Lower lobe of right lung (tissue), 2 donors: ENCODE results near the gene KRT1. TPM values are rescaled to one million over a fixed set of nuclear protein-coding genes. Genes with fewer than 3 reads are reported as not detected.

ENCODE experiments used
- ATAC-seq, 2 donors: fragments of 200-7000 bp; cut with Tn5 transposase; one replicate each; pipeline ENCODE4 v1.9.1; 2020 to 2022; ENCODE audit warnings: mild to moderate bottlenecking in 2 of 2, moderate library complexity in 2 of 2
- DNase-seq: peaks from one replicate; pipeline ENCODE4 v3.0.0-alpha.2; 2020
- H3K27ac ChIP-seq: fragments of 200-600 bp; one replicate; pipeline ENCODE4 v1.8.0; 2022
- H3K27me3 ChIP-seq: fragments of 200-600 bp; one replicate; pipeline ENCODE4 v1.8.0; 2022; ENCODE audit warnings: low read depth
- H3K36me3 ChIP-seq: fragments of 200-600 bp; one replicate; pipeline ENCODE4 v1.8.0; 2022; ENCODE audit warnings: mild to moderate bottlenecking
- H3K4me1 ChIP-seq: fragments of 200-600 bp; one replicate; pipeline ENCODE4 v1.8.0; 2022
- H3K4me3 ChIP-seq: fragments of 200-600 bp; one replicate; pipeline ENCODE4 v1.8.0; 2022; ENCODE audit warnings: mild to moderate bottlenecking
- H3K9me3 ChIP-seq: fragments of 200-600 bp; one replicate; pipeline ENCODE4 v1.8.0; 2022
- intact Hi-C: fragments of 100-400 bp; cut with DNase I; formaldehyde crosslinking; loops from one replicate; pipeline ENCODE4 v1.11.0; 2022
- total RNA-seq: library from RNA; stranded (reverse); fragmentation: NEBNext Ultra II Directional; extraction: Animal tissue kit (Norgen Biotek cat#: 25700); gene quantifications from one replicate; pipeline ENCODE4 v1.2.1, GENCODE V29; 2021
- TF ChIP-seq, protein P1 (sequence below): fragments of 200-600 bp; IDR thresholded peaks from one replicate; pipeline ENCODE4 v1.8.0; 2022; ENCODE audit warnings: antibody characterized with exemption, mild to moderate bottlenecking
- donor health status: DM: no; HTN: yes; CAD: no; lungs with severe emphysema.

KRT1 gene
- total RNA-seq, 1 donor from 2014 or later: 1.3 TPM

GRCh38 chr12:52667931-52668330 is 12.3 kb downstream of the KRT1 start:
- Histone ChIP-seq H3K9me3 (no peaks in the 10 kb centered on the region), H3K4me1 (no peaks in the 10 kb centered on the region), H3K4me3 (no peak overlapping the region), H3K36me3 (no peaks in the 10 kb centered on the region), H3K27me3 (peaks cover 7% of the 10 kb centered on the region), H3K27ac (no peak overlapping the region)
- ATAC-seq (no peak), DNase-seq (no peak)
- intact Hi-C loops: no loop called here
- TF ChIP-seq, protein P1, sequence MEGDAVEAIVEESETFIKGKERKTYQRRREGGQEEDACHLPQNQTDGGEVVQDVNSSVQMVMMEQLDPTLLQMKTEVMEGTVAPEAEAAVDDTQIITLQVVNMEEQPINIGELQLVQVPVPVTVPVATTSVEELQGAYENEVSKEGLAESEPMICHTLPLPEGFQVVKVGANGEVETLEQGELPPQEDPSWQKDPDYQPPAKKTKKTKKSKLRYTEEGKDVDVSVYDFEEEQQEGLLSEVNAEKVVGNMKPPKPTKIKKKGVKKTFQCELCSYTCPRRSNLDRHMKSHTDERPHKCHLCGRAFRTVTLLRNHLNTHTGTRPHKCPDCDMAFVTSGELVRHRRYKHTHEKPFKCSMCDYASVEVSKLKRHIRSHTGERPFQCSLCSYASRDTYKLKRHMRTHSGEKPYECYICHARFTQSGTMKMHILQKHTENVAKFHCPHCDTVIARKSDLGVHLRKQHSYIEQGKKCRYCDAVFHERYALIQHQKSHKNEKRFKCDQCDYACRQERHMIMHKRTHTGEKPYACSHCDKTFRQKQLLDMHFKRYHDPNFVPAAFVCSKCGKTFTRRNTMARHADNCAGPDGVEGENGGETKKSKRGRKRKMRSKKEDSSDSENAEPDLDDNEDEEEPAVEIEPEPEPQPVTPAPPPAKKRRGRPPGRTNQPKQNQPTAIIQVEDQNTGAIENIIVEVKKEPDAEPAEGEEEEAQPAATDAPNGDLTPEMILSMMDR: no peak

DNA sequence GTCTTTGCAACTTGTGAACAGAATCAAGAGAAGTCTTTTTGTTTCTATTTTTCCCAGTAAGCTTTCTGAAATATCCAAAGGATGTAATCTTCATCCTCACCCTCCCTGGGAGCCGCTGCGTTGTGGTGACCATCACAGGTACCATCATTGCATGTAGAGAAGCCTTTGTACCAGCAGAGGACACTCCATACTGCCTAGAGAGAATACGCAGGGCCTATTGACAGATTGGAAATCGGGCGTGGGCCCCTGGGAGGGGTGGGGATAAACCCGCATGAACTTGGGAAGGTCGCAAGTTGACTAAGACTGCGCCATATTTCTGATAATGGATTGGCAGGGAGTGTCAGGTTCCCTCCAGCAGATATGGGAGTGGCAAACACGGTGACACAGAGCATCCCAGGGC is 12.7 kb downstream of the KRT1 start:
- no peaks in the 10 kb centered on the region for H3K9me3 ChIP-seq
- H3K4me1 ChIP-seq: no peaks in the 10 kb centered on the region
- H3K27me3 ChIP-seq: peaks cover 7% of the 10 kb centered on the region
- no peak for DNase-seq
- no peak for ATAC-seq
- H3K36me3 ChIP-seq: no peaks in the 10 kb centered on the region
- no peak overlapping the region for H3K4me3 ChIP-seq
- intact Hi-C loops: no loop called here
- TF ChIP-seq, protein P1: no peak
- H3K27ac ChIP-seq: no peak overlapping the region

- TF ChIP-seq, protein P1: no peak
- ATAC-seq (no peak), DNase-seq (no peak)
- H3K4me3 ChIP-seq: no peak overlapping the region
- no peak overlapping the region for H3K27ac ChIP-seq
- H3K36me3 ChIP-seq: no peaks in the 10 kb centered on the region
- H3K4me1 ChIP-seq: no peaks in the 10 kb centered on the region
- H3K27me3 ChIP-seq: peaks cover 7% of the 10 kb centered on the region
- intact Hi-C loops: no loop called here
- H3K9me3 ChIP-seq: no peaks in the 10 kb centered on the region
Observed at GRCh38 chr12:52666471-52666870, 13.7 kb downstream of the KRT1 start.

DNA sequence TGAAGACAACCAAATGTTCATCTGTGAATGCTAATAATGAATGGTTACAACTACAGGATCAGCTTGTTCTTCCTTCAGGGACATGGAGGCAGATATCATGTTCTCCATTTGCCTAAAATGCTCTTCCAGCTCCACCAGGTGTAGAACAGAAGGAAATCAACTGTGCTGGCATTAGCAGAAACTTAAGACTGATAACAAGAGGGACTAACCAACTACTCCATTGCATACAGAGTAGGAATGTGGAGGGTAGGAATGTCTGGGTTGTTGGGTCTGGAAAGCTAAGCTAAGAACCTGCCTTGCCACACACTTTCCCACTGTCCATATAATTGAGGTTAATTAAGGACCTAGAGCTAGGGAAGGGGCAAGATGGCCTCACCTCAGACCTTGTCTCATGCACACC is 16.8 kb downstream of the KRT1 start:
- H3K36me3 ChIP-seq: no peaks in the 10 kb centered on the region
- ATAC-seq (no peak), DNase-seq (no peak)
- no peaks in the 10 kb centered on the region for H3K4me1 ChIP-seq
- intact Hi-C loops: no loop called here
- no peaks in the 10 kb centered on the region for H3K9me3 ChIP-seq
- H3K4me3 ChIP-seq: no peak overlapping the region
- H3K27ac ChIP-seq: no peak overlapping the region
- TF ChIP-seq, protein P1: no peak
- peaks cover 7% of the 10 kb centered on the region for H3K27me3 ChIP-seq

DNA sequence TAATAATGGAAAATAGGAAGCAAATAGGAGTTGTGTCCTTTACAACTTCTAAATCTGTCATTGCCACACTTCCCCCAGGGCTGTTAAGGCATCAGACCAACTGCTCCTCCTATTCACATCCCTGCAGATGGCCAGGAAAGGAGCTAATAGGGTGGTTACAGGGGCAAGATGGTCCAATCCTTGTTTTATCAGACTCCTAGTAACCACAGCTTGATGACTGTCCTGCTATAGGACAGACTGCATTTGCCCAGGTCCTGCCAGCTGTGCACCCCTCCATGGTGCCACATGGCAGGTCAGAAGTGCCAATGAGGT is 17.3 kb downstream of the KRT1 start:
- H3K4me1 ChIP-seq: no peaks in the 10 kb centered on the region
- ATAC-seq: no peak
- H3K27me3 ChIP-seq: peaks cover 6% of the 10 kb centered on the region
- no peak for DNase-seq
- no peak overlapping the region for H3K27ac ChIP-seq
- no peak overlapping the region for H3K4me3 ChIP-seq
- intact Hi-C loops: no loop called here
- TF ChIP-seq, protein P1: no peak
- H3K9me3 ChIP-seq: no peaks in the 10 kb centered on the region
- H3K36me3 ChIP-seq: no peaks in the 10 kb centered on the region
